PFSK-1 (cell line): ENCODE results near the gene SH2D3C.

Source experiments
- FOXP2 ChIP-seq: optimal IDR thresholded peaks from 2 replicates; pipeline ENCODE3; 2011; ENCODE audit warnings: borderline replicate concordance, control low read depth, inconsistent platforms; ENCODE audit not compliant: insufficient read depth; ENCODE audit errors: extremely low read length, extremely low read depth
- POLR2AphosphoS5 ChIP-seq: IDR thresholded peaks from 2 replicates; pipeline ENCODE4 v1.6.1; 2012; ENCODE audit warnings: low read depth, mild to moderate bottlenecking, control low read depth, low read length, moderate library complexity
- SIN3A ChIP-seq: IDR thresholded peaks from 2 replicates; pipeline ENCODE4 v1.6.1; 2012; ENCODE audit warnings: mild to moderate bottlenecking, low read length, moderate library complexity, borderline replicate concordance; ENCODE audit not compliant: insufficient read depth
- TAF1 ChIP-seq: IDR thresholded peaks from 2 replicates; pipeline ENCODE4 v1.6.1; 2012; ENCODE audit warnings: low read length, control low read depth, borderline replicate concordance; ENCODE audit not compliant: insufficient read depth
- TF ChIP-seq, protein P1 (sequence below), 2 experiments: IDR thresholded peaks; 2 replicates each; pipeline versions ENCODE4 v1.6.1 to v1.8.0; 2011 to 2012; ENCODE audit warnings: low read depth in 2 of 2, low read length in 2 of 2, control low read depth in 1 of 2, inconsistent platforms in 1 of 2, mild to moderate bottlenecking in 1 of 2, moderate library complexity in 1 of 2; ENCODE audit not compliant: insufficient read depth in 1 of 2

DNA sequence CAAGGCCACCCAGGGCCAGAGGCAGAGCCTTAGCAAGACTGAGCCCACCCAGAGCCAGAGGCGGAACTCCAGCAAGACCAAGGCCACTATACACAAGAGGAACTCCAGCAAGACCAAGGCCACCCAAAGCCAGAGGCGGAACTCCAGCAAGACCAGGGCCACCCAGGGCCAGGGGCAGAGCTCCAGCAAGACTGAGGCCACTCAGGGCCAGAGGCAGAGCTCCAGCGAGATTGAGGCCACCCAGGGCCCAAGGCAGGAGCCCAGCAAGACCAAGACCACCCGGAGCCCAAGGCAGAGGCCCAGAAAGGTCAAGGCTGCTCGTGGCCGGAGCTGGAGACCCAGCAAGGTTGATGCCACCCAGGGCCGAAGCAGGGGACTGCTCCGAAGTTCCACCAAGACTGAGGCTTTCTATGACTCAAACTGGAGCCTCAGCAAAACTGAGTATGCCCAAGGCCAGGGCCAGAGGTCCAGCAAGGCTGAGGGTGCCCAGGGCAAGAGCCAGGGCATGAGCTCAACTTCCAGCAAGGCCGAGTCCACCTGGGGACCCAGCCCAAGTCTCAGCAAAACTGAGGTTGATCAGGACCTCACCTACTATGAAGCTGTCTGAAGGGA, 47.6 kb downstream of the SH2D3C start:
- TF ChIP-seq SIN3A (no peak), POLR2AphosphoS5 (no peak), TAF1 (no peak), FOXP2 (no peak)
- TF ChIP-seq, protein P1, sequence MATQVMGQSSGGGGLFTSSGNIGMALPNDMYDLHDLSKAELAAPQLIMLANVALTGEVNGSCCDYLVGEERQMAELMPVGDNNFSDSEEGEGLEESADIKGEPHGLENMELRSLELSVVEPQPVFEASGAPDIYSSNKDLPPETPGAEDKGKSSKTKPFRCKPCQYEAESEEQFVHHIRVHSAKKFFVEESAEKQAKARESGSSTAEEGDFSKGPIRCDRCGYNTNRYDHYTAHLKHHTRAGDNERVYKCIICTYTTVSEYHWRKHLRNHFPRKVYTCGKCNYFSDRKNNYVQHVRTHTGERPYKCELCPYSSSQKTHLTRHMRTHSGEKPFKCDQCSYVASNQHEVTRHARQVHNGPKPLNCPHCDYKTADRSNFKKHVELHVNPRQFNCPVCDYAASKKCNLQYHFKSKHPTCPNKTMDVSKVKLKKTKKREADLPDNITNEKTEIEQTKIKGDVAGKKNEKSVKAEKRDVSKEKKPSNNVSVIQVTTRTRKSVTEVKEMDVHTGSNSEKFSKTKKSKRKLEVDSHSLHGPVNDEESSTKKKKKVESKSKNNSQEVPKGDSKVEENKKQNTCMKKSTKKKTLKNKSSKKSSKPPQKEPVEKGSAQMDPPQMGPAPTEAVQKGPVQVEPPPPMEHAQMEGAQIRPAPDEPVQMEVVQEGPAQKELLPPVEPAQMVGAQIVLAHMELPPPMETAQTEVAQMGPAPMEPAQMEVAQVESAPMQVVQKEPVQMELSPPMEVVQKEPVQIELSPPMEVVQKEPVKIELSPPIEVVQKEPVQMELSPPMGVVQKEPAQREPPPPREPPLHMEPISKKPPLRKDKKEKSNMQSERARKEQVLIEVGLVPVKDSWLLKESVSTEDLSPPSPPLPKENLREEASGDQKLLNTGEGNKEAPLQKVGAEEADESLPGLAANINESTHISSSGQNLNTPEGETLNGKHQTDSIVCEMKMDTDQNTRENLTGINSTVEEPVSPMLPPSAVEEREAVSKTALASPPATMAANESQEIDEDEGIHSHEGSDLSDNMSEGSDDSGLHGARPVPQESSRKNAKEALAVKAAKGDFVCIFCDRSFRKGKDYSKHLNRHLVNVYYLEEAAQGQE (IDR thresholded peaks at IDR 0.05; ENCODE audit: insufficient read depth in 1 of 2, low read depth in 2 of 2, low read length in 2 of 2): no peak
